ENCODE data around the gene PTTG1IP. TPM values are rescaled to one million over a fixed set of nuclear protein-coding genes. Genes with fewer than 3 reads are reported as not detected.
A peak's percentile ranks its signal among the peaks of the same experiment; 100 is the strongest.

PTTG1IP gene
- total and polyA plus RNA-seq, 4 experiments from 2014 or later = 84.8 to 110 (median 95.5) TPM

- Histone ChIP-seq H3K9me3 (ENCODE audit: control insufficient read depth in 1 of 2, low read length in 2 of 2) (no peaks in the 10 kb centered on the region), H3K4me3 (ENCODE audit: low read length in 2 of 2) (no peak overlapping the region), H3K27me3 (ENCODE audit: insufficient read depth, low read length) (no peaks in the 10 kb centered on the region), H3K27ac (ENCODE audit: low read depth, low read length) (no peak overlapping the region), H3K4me1 (ENCODE audit: insufficient read depth, low read length) (peaks cover 64% of the 10 kb centered on the region), H3K36me3 (ENCODE audit: insufficient read depth, low read length) (peaks cover 28% of the 10 kb centered on the region)
- intact Hi-C loops (cut with micrococcal nuclease) = no loop called here
- POLR2A ChIA-PET (ENCODE audit: partially characterized antibody) = interaction anchor here (0.6 to 1.8 kb wide), 3 partner anchors 13 to 74 kb away, joined by 3 to 6 read pairs (median 3); partner anchors contain the start of gene SLX9
- Mint-ChIP-seq H3K4me3 (peak overlapping the region in 7 of 8 donors; percentile 32 to 81 (median 74)), H3K27me3 (no peaks in the 10 kb centered on the region), H3K9me3 (no peaks in the 10 kb centered on the region), H3K36me3 (peaks cover 21 to 42% of the 10 kb centered on the region in 2 donors), H3K4me1 (peaks cover 63 to 85% (median 70%) of the 10 kb centered on the region in 4 donors), H3K27ac (peak overlapping the region in 6 of 7 donors; percentile 62 to 96 (median 88))
- no peak for DNase-seq
- CTCF ChIA-PET (ENCODE audit: partially characterized antibody) = interaction anchor here (1.0 kb wide), 1 partner anchor 273 kb away, joined by 3 read pairs; no protein-coding TSS in a partner anchor
Observed at GRCh38 chr21:44865561-44866280, 7.8 kb downstream of the PTTG1IP start.

GRCh38 chr21:44862869-44863685, 10.4 kb downstream of the PTTG1IP start:
- DNase-seq = no peak
- Histone ChIP-seq H3K36me3 (ENCODE audit: insufficient read depth, low read length) (peaks cover 52% of the 10 kb centered on the region), H3K27ac (ENCODE audit: low read depth, low read length) (no peak overlapping the region), H3K9me3 (ENCODE audit: control insufficient read depth in 1 of 2, low read length in 2 of 2) (no peaks in the 10 kb centered on the region), H3K4me3 (ENCODE audit: low read length in 2 of 2) (no peak overlapping the region), H3K27me3 (ENCODE audit: insufficient read depth, low read length) (no peaks in the 10 kb centered on the region), H3K4me1 (ENCODE audit: insufficient read depth, low read length) (peaks cover 38% of the 10 kb centered on the region)
- Mint-ChIP-seq H3K9me3 (no peaks in the 10 kb centered on the region), H3K27me3 (no peaks in the 10 kb centered on the region), H3K4me1 (peaks cover 46 to 72% (median 51%) of the 10 kb centered on the region in 4 donors), H3K36me3 (peaks cover 34 to 59% of the 10 kb centered on the region in 2 donors), H3K4me3 (peak overlapping the region in 2 of 8 donors; percentile 31 to 57), H3K27ac (peak overlapping the region in 1 of 7 donors; percentile 22)
- intact Hi-C loops (cut with micrococcal nuclease) = no loop called here
- ChIA-PET POLR2A (ENCODE audit: partially characterized antibody) (interaction anchor here (2.2 kb wide), 1 partner anchor 11 kb away, joined by 5 read pairs; no protein-coding TSS in a partner anchor), CTCF (ENCODE audit: partially characterized antibody) (no interaction called here)

GRCh38 chr21:44858791-44859190, 14.7 kb downstream of the PTTG1IP start:
- Mint-ChIP-seq H3K36me3 (peaks cover 42 to 78% of the 10 kb centered on the region in 2 donors), H3K4me3 (no peak overlapping the region), H3K9me3 (no peaks in the 10 kb centered on the region), H3K27me3 (no peaks in the 10 kb centered on the region), H3K4me1 (peaks cover 21 to 61% (median 33%) of the 10 kb centered on the region in 4 donors), H3K27ac (peak overlapping the region in 1 of 7 donors; percentile 46)
- intact Hi-C loops (cut with micrococcal nuclease) = no loop called here
- no peak for DNase-seq
- POLR2A ChIA-PET (ENCODE audit: partially characterized antibody) = interaction anchor here (0.6 to 1.0 kb wide), 2 partner anchors 9 to 61 kb away, joined by 3 to 6 read pairs; no protein-coding TSS in a partner anchor
- H3K27ac ChIP-seq (ENCODE audit: low read depth, low read length) = no peak overlapping the region
- CTCF ChIA-PET (ENCODE audit: partially characterized antibody) = no interaction called here
- H3K4me1 ChIP-seq (ENCODE audit: insufficient read depth, low read length) = peaks cover 18% of the 10 kb centered on the region
- H3K27me3 ChIP-seq (ENCODE audit: insufficient read depth, low read length) = no peaks in the 10 kb centered on the region
- H3K9me3 ChIP-seq (ENCODE audit: control insufficient read depth in 1 of 2, low read length in 2 of 2) = no peaks in the 10 kb centered on the region
- no peak overlapping the region for H3K4me3 ChIP-seq (ENCODE audit: low read length in 2 of 2)
- peaks cover 79% of the 10 kb centered on the region for H3K36me3 ChIP-seq (ENCODE audit: insufficient read depth, low read length)

- Mint-ChIP-seq H3K4me3 (no peak overlapping the region), H3K36me3 (peaks cover 41 to 78% of the 10 kb centered on the region in 2 donors), H3K27ac (peak overlapping the region in 2 of 7 donors; percentile 46 to 57), H3K27me3 (no peaks in the 10 kb centered on the region), H3K9me3 (no peaks in the 10 kb centered on the region), H3K4me1 (peaks cover 19 to 61% (median 32%) of the 10 kb centered on the region in 4 donors)
- Histone ChIP-seq H3K27ac (ENCODE audit: low read depth, low read length) (no peak overlapping the region), H3K27me3 (ENCODE audit: insufficient read depth, low read length) (no peaks in the 10 kb centered on the region), H3K9me3 (ENCODE audit: control insufficient read depth in 1 of 2, low read length in 2 of 2) (no peaks in the 10 kb centered on the region), H3K36me3 (ENCODE audit: insufficient read depth, low read length) (peaks cover 79% of the 10 kb centered on the region), H3K4me1 (ENCODE audit: insufficient read depth, low read length) (peaks cover 23% of the 10 kb centered on the region), H3K4me3 (ENCODE audit: low read length in 2 of 2) (no peak overlapping the region)
- intact Hi-C loops (cut with micrococcal nuclease) = no loop called here
- ChIA-PET POLR2A (ENCODE audit: partially characterized antibody) (interaction anchor here (1.0 kb wide), 1 partner anchor 9 kb away, joined by 6 read pairs; no protein-coding TSS in a partner anchor), CTCF (ENCODE audit: partially characterized antibody) (no interaction called here)
- no peak for DNase-seq
Observed at GRCh38 chr21:44858291-44858690, 15.2 kb downstream of the PTTG1IP start.

- CTCF ChIA-PET (ENCODE audit: partially characterized antibody) = interaction anchor here (0.8 kb wide), 1 partner anchor 77 kb away, joined by 3 read pairs; no protein-coding TSS in a partner anchor
Observed at GRCh38 chr21:44857127-44857892, 16.2 kb downstream of the PTTG1IP start.

GRCh38 chr21:44856131-44856530, 17.4 kb downstream of the PTTG1IP start:
- Mint-ChIP-seq H3K4me1 (peaks cover 17 to 69% (median 38%) of the 10 kb centered on the region in 4 donors), H3K9me3 (no peaks in the 10 kb centered on the region), H3K27me3 (no peaks in the 10 kb centered on the region), H3K27ac (peak overlapping the region in 2 of 7 donors; percentile 52 to 77), H3K4me3 (no peak overlapping the region), H3K36me3 (peaks cover 50 to 84% of the 10 kb centered on the region in 2 donors)
- ChIA-PET CTCF (ENCODE audit: partially characterized antibody) (no interaction called here), POLR2A (ENCODE audit: partially characterized antibody) (no interaction called here)
- intact Hi-C loops (cut with micrococcal nuclease) = no loop called here
- Histone ChIP-seq H3K4me3 (ENCODE audit: low read length in 2 of 2) (no peak overlapping the region), H3K27ac (ENCODE audit: low read depth, low read length) (no peak overlapping the region), H3K27me3 (ENCODE audit: insufficient read depth, low read length) (no peaks in the 10 kb centered on the region), H3K9me3 (ENCODE audit: control insufficient read depth in 1 of 2, low read length in 2 of 2) (no peaks in the 10 kb centered on the region), H3K4me1 (ENCODE audit: insufficient read depth, low read length) (peaks cover 33% of the 10 kb centered on the region), H3K36me3 (ENCODE audit: insufficient read depth, low read length) (peaks cover 72% of the 10 kb centered on the region)
- no peak for DNase-seq

More at GRCh38 chr21:44857127-44857892, 16.2 kb downstream of the PTTG1IP start:
- no peak for DNase-seq
- H3K36me3 ChIP-seq (ENCODE audit: insufficient read depth, low read length) = peaks cover 78% of the 10 kb centered on the region
- H3K9me3 ChIP-seq (ENCODE audit: control insufficient read depth in 1 of 2, low read length in 2 of 2) = no peaks in the 10 kb centered on the region
- H3K4me1 ChIP-seq (ENCODE audit: insufficient read depth, low read length) = peaks cover 24% of the 10 kb centered on the region
- no peak overlapping the region for H3K4me3 ChIP-seq (ENCODE audit: low read length in 2 of 2)
- H3K9me3 Mint-ChIP-seq = no peaks in the 10 kb centered on the region
- H3K4me1 Mint-ChIP-seq = peaks cover 19 to 68% (median 35%) of the 10 kb centered on the region in 4 donors
- no peak overlapping the region for H3K27ac ChIP-seq (ENCODE audit: low read depth, low read length)
- H3K27me3 ChIP-seq (ENCODE audit: insufficient read depth, low read length) = no peaks in the 10 kb centered on the region
- H3K27me3 Mint-ChIP-seq = no peaks in the 10 kb centered on the region
- H3K27ac Mint-ChIP-seq = peak overlapping the region in 2 of 7 donors; percentile 25 to 47
- H3K4me3 Mint-ChIP-seq = no peak overlapping the region
- peaks cover 46 to 85% of the 10 kb centered on the region in 2 donors for H3K36me3 Mint-ChIP-seq
- POLR2A ChIA-PET (ENCODE audit: partially characterized antibody) = no interaction called here
- intact Hi-C loops (cut with micrococcal nuclease) = no loop called here
